ENCODE results near the gene TLE4. TPM values are rescaled to one million over a fixed set of nuclear protein-coding genes. Genes with fewer than 3 reads are reported as not detected.
"Not testable (repeated sequence)": the region's sequence is repeated elsewhere in the genome, so short reads cannot be mapped to it uniquely, and the experiment has no call there.

Gene TLE4
- total RNA-seq, 1 experiment from 2014 or later, result 29.1 TPM

DNA sequence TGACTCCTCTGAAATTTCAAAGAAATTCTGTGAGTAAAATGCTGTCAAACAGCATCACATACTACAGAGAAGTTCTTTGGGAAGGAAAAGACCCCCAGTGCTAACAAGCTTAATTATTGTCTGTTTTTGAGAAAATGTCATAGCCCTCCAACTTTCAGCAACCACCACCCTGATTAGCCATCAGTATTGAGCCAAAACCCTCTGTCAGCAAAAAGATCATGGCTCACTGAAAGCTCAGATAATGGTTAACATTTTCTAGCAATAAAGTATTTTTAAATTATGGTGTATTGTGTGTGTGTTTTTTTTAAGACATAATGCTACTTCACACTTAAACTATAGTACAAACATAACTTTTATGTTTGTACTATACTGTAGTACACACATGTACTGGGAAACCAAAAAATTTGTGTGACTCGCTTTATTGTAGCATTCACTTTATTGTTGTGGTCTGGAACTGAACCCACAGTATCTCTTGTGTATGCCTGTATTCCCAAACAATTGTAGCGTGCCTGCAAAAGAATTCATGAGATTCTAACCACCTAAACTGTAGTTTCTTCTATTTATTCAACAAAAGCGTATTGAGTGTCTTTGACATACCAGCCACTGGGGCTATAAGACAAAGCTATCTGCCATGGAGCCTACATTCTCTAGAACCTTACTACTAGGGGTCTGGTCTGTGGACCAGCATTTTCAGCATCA lies 31.6 kb downstream of the TLE4 start:
- peak; percentile 25 for DNase-seq (ENCODE audit: low read depth)

DNA sequence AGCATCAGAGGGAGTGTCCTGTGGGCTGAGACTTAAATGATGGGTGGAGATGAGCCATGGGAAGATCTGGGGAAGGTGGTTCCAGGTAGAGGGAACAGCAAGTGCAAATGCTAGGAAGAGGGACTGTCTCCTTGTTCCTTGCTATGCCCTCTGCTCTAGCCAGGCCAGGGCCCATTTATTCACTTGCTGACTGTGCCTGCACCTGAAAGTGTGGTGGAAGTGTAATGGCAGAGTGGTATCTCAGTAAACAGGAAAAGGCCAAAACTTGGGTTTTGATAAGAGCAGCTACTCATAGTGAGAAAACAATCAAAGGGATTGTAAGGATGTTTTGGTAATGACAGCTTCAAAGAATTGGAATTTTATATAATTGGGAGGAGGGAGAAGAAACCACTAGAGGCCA lies 32.4 kb downstream of the TLE4 start:
- peak; percentile 29 for DNase-seq (ENCODE audit: low read depth)

DNA sequence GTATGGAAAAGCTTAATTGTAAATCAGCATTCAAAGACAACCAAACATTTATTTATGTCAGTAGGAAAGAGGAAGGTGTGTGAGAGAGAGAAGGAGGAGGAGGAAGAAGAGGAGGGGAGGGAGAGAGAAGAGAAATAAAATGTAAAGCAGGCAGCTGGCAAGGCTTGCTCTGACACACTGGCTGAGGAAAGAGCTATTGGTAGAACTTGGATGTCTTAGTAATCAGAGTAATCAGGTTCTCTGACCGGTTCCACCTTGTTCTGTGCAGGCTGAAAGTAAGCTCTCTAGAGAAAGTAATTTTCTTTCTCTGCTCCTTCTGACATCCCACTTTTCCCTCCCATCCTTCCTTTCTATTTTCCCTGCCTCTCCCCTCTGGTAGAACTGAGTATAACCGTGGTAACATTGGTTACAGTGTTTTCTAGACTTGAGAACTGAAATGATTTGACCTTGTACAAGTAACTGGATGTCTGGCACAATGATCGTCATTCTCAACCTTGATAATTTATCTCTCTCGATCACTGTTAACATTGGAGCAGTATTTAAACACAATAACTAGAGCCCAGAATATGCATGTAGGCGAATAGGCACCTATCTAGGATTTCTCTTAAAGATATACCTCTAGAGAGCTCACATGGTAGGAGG lies 33.3 kb downstream of the TLE4 start:
- no peak for DNase-seq (ENCODE audit: low read depth)

DNA sequence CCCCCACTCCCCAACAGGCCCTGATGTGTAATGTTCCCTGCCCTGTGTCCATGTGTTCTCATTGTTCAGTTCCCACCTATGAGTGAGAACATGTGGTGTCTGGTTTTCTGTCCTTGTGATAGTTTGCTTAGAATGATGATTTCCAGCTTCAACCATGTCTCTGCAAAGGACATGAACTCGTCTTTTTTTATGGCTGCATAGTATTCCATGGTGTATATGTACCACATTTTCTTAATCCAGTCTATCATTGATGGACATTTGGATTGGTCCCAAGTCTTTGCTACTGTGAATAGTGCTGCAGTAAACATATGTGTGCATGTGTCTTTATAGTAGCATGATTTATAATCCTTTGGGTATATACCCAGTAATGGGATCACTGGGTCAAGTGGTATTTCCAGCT lies 34.8 kb downstream of the TLE4 start:
- not testable (repeated sequence) for DNase-seq (ENCODE audit: low read depth)

DNA sequence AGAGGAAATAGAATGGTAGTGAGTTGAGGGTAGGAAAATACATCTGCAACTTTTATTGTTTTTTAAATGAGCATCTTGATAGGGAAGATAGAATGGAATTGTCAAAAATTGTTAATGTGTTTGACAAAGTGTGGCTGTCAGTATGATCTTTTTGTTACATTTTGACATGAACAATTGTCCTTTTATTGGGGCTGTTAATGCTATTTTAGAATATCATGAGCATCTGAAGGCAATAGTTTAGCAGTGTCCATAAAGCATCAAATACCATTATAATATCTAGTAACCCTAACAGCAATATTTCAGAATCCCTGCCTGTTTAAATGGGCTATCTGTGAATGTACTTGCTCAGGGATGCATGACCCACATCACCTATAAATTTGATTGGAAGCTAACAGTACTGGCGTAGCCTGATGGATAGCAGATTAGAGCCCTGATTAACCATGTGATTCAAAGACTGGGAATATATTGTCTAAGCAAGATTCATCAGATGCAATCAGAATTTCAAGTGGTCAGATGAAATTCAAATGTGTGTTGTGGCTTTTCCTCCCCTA lies 37.8 kb downstream of the TLE4 start:
- DNase-seq (ENCODE audit: low read depth), result no peak

DNA sequence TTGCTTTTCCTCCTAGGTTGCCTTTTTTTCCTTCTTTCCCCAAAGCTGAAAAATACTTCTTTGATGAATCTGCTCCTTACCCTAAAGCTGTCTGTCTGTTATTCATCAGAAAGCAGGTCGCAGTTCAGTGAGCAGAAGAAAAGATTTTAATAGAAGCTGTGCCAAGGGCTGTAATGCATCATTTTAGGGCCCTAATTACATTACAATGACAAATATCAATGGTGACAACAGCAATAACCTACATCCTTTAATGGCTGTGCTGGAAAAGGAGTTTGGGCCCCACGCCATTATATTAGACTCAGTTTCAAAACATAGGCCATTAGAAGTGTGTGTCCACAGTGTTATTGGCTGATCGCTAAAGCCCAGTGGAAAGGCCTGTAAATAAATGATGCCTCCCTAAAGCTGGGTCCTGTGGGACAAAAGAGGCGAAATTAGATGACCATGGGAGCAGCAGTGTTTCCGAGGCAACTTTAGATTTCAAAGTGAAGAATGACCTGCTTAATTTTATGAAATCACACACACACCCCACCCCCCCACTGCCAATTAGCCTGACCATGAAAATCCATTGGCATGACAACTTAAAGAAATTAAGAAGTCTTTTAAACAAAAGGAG lies 38.4 kb downstream of the TLE4 start:
- peak; percentile 46 for DNase-seq (ENCODE audit: low read depth)

DNA sequence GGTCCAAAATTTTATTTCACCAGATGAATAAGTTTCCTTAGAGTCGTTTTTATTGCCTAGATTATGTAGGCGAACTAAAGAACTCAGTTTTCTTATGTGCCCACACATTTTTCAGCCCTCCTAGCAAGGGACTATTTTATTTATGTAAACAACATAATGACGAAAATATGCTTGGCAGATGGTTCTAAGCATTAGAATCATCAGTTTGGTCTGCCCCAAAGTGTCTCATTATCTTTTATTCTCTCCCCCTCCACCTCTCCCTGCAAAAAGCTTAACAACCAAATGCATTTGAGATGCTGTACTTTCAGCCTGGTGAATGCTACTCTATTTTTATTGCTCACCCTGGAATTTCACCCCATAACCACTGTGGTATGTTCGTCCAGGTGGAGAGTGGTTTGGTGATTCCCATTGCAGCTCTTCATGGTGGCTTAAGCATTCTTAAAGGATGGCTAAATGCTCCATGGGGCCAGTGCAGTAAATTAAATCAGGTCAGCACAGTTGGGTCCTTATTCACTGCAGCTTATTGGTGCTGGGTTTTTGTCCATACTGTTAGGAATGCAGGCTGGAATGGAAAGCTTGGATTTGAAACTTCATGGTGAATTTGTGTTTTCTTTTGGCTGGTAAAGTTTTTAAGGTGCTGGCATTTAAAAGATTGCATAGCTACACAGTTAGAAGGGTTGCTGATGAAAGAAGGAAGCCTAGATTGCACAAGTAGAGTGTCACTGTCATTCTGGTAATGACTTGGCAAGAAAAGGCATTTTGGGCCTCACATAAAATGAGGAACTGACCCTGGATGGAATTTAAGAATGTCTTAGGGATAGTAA lies 39.2 kb downstream of the TLE4 start:
- peak; percentile 91 for DNase-seq (ENCODE audit: low read depth)

DNA sequence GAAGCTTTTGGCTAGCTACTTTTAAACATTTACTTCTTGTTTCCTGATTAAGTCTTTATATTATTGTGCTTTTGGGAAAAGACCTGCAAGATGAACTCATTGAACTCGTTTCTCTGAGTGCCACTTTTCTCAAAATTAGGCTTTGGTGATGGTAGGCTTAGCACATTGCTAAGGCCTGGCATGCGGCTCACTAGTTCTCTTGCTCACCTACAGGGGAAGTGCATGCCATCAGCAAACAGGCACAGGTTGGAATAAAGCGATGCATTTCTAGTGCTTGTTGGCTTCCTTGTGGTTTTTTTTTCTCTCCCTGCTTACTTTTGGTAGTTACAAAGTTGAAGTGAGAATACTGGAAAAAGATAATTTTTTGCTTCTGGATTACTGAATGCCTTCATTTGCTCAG lies 41.4 kb downstream of the TLE4 start:
- DNase-seq (ENCODE audit: low read depth), result no peak

DNA sequence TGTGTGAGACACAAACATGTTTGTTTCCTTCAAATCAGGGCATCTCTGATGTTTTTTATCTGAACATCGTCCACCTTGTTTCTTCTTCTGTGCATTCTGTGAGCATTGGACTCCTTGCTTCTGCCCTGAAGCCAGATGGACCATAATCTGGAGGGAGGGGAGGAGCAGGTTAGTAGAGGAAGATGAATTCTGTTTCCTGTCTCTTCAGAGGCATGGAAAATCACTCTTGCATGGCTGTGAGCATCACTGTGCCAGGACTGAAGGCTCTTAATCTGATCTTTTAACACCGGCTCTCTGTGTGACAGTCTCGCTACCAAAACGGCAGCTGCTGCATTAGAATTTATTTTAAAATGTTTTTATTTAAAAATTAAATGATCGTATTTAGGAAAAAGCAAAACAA lies 43.3 kb downstream of the TLE4 start:
- DNase-seq (ENCODE audit: low read depth), result no peak

DNA sequence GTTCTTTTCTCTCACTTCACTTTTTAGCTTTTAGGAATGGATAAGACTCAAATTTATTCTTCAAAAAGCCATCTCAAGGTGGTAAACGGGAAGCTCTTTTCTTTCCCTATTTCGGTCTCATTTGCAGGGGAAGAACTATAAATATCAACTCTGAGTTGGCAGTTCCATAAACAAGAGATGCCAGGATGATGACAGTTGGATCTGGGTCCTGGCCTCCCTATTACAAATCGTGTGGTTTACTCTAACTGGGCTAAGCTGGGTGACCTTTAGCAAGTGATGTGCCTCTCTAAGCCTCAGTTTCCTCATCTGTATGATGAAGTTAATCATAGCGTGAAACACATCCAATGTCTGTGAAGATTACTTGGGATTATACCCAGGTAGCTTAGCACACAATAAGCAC lies 44.2 kb downstream of the TLE4 start:
- DNase-seq (ENCODE audit: low read depth), result no peak

DNA sequence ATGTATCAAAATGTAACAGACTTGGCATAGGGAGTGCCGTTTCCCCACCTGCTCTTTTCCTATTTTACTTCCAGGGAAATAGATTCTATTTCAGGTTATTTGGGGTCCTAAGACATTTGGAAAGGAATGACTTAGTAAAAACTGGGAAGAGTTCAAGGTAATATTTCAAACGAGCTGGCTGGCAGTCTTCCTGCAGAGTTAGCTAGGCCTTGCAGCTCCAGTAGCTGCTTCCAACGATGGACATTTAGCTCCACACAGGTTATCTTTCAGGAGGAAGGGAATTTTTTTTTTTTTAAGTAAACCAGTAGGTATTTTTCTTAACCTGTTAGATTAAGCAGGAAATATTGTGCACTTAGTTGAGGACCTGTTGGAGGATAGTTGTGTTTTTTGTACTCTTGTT lies 45.2 kb downstream of the TLE4 start:
- DNase-seq (ENCODE audit: low read depth), result no peak

DNA sequence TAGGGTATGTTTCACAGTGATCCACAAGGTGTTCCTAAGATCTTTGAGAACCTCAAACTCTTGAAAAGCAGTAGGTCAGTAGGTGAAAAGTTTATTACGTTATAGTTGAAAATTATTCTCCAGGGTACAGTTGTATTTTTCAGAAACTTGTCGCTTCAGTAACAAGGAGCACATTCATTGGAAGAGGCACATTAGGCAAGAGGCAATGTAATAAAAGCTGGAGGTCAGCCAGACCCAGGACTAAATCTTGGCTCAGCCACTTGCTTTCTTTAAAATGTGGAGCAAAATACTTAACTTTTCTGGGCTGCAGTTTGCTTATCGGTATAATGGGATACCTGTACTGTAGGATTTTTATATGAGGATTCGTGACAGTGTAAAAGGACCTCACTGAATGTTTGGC lies 45.6 kb downstream of the TLE4 start:
- no peak for DNase-seq (ENCODE audit: low read depth)

DNA sequence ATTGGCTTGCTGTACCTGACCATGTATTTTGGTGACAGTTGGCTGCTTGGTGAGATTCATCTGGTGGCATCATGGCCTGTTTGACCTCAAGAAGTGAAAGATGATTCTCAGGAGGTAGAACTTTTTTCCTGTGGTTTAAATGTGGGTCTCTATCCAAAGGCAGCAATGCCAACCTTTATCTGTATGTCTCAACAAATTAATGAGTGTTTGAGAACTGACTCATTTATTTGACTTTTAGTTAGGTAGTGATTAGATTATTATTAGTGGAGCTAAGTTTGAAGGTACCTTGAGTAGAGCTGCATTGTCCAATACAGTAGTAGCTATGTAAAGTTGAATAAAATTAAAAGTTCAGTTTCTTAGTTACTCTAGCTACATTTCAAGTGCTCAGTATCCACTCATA lies 48.2 kb downstream of the TLE4 start:
- no peak for DNase-seq (ENCODE audit: low read depth)

DNA sequence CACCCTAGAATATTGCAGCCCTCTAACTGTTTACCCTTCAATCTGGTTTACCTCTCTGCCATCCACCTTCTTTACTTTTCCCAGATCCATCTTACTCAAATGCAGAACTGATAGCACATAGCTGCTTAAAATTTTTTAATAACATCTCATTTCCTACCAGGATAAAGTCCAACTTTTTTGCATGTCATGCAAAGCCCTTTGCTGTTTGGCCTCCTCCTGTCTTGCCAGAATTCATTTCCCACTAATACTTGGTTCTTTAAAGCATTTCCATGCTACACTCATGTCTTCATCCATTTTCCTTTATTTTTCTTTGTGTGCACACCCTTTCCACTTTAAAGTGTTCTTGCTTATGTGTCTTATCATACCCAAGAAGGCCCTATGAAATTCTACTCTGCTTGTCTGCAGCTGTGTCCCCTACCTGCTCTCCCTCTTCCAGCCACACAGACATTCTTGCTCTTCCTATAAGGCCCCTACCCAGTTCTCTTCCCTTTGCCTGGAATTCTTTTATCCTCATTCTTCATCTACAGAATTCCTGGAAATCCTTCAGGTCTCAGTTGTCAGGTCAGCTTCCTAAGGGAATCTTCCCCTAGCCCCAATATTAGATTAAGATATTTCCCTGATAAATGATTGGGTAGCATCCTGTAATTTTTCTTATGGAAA lies 50.3 kb downstream of the TLE4 start:
- DNase-seq (ENCODE audit: low read depth), result no peak

DNA sequence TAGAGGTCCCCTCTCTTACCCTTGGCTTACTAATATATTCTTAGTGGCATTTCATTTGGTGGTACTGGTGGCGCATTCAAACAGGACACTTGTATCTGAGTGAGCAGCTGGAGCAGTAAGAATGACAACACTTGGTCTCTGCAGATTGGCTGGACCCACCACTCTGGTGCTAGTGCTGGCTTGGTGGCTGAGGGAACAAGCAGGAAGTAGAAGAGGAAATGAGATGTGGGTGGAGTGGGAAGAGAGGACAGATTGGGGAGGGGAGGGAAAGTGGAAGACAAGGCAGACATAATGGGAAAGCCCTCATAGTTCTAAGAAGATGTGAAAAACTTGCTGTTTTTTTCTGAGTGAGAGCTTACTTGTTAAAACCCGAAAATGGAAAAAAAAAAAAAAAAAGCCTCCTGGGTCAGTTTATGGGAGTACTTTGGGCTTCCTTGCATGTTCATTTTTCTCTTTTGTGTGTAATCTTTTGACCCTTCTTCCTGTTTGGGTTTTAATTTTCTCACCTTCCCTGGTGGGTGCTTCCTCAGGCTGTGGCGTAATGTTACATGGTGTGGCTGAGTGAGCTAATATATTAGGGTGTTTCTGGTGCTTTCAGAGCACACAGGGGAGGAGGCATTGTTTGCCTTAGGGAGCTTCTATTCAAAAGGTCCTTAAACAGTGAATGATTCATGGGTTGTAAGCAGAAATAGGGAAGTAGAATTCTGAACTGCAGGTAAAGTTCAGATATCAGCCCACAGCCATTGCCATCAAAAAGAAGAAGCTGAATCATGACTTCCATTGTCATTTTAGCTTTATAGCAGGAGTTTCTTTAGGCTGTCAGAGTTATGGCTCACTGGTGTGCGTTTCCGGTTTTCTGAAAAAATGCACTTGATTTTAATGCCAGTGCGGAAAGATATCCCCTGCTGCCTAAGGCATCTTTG lies 52.3 kb downstream of the TLE4 start:
- peak; percentile 44 for DNase-seq (ENCODE audit: low read depth)

DNA sequence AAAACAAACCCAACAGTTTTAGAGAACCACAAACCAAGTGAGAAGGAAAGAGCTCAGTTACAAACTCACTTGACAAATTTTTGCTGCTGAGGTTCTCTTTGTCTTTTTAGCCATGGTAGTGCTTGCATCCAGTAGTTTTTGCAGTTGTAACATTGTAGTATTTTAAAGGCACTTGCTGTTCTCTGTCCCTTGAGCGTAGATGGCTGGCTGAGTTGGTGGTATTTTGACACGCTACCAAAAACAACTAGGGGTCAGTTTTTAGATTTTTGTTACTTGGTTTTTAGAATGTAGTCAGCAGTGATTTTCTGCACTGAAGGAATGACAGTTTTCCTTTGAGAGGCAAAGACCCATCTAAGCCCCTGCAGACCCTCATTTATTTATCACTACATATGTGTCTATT lies 58.0 kb downstream of the TLE4 start:
- DNase-seq (ENCODE audit: low read depth), result no peak

DNA sequence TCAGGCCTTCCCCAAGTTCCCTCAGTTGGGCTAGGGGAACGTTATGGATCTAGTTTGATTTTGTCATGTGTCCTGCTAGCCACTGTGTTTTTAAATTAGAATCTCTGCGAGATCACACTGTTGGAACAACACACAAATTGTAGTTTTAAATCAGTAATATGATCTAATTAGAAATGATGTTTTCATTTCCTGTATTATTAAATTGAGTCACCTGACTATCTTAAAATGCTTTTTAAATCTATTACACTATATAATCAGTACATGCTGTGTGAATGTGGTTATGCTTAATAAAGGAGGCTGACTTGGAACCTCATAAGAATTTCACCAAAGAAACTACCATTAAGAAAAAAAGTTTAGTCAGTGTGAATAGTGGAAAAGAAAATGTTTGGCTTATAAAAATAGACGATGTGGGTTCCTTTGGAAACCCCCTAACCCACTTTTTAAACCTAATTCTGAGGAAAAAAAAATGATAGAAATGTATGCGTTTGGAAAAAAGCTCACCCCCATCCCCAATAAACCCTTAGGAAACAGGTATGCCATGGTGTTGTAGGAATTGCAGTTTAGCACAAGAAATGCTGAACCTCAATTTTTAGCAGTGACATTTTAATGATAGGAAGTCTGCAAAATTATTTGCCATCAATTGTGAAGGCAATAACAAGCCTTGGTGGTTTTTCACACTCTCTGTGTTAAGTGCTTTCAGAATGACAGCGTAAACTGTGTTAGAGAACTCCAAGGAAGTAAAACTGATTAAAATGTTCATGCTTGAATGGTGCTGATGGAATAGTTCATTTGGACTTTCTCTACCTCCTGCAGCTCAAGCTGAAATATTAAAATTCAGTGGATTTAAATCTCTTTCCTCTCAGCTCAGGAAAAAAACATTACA lies 59.0 kb downstream of the TLE4 start:
- DNase-seq (ENCODE audit: low read depth), result no peak

DNA sequence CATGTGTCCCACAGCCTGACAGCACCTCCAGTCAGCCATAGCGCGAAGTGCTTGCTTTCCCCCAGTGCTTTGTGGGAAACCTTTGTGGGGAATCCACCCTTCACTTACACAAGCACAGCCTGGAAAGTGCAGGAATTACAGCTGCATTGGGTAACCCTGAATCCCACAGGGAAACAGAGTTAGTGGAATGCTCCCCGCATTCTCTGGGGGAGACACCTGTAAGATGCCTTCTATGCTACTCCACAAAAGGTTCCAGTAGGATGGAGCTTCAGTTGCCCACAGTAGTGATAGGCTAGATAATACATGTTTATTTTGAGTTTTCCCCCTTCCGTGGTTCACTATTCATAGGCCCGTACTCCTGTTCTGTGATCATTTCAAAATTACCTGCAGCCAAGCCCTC lies 60.3 kb downstream of the TLE4 start:
- DNase-seq (ENCODE audit: low read depth), result no peak

DNA sequence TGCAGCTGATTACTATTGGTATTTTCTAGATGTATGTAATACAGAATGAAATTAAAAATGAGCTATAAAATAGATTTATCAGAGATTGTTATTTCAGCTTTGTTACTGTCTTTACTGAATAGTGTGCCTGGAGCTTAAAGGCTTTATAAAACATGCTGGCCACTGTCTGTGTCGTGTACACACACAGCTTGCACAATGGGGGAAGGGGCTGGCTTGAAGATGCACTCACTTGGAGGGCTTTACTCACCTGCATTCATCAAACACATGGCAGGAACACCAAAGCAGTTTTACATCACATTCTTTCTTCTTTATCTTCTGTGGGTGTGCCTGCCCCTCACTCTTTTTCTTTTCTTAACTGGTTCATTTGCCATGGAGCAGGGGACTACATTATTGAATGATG lies 60.9 kb downstream of the TLE4 start:
- no peak for DNase-seq (ENCODE audit: low read depth)

DNA sequence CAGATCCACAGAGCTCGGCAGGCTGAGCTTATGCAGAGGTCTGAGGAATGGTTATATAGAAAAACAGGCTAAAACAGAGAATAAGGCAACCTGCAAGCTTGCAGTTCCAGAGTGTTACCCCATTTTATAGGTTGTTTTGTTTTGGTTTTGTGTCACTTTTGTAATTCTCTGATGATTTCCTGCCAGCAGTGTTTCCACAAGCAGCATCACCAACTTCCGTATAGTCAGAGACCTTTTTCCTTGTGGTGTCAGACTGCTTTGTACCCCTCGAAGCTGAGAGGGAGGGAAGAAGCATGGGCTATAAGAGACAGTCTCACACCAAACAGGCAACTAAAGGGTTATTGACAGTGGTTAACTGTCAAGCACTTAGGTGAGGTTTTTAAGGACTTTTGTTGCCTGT lies 61.8 kb downstream of the TLE4 start:
- no peak for DNase-seq (ENCODE audit: low read depth)
